Measurements from ENCODE around the gene KLHL29.

GRCh38 chr2:23611839-23612238 lies 226.9 kb downstream of the KLHL29 start:
- TF ChIP-seq, protein P1, sequence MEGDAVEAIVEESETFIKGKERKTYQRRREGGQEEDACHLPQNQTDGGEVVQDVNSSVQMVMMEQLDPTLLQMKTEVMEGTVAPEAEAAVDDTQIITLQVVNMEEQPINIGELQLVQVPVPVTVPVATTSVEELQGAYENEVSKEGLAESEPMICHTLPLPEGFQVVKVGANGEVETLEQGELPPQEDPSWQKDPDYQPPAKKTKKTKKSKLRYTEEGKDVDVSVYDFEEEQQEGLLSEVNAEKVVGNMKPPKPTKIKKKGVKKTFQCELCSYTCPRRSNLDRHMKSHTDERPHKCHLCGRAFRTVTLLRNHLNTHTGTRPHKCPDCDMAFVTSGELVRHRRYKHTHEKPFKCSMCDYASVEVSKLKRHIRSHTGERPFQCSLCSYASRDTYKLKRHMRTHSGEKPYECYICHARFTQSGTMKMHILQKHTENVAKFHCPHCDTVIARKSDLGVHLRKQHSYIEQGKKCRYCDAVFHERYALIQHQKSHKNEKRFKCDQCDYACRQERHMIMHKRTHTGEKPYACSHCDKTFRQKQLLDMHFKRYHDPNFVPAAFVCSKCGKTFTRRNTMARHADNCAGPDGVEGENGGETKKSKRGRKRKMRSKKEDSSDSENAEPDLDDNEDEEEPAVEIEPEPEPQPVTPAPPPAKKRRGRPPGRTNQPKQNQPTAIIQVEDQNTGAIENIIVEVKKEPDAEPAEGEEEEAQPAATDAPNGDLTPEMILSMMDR (conservative IDR thresholded peaks at IDR 0.05; ENCODE audit: low read length) = no peak
- no peak for TF ChIP-seq EZH2phosphoT487 (IDR thresholded peaks at IDR 0.05; ENCODE audit: borderline replicate concordance, low read depth, low read length)

All from OCI-LY7 (cell line).